GM21367 (cell line): ENCODE data around the gene DIP2A.

ENCODE experiments used
- ATAC-seq: cut with Tn5 transposase; IDR thresholded peaks from one replicate; pipeline ENCODE4 v1.9.1; 2021; ENCODE audit not compliant: unreplicated experiment

Gene DIP2A

GRCh38 chr21:46610018-46610701 lies 151.5 kb downstream of the DIP2A start:
- ATAC-seq: no peak

DNA sequence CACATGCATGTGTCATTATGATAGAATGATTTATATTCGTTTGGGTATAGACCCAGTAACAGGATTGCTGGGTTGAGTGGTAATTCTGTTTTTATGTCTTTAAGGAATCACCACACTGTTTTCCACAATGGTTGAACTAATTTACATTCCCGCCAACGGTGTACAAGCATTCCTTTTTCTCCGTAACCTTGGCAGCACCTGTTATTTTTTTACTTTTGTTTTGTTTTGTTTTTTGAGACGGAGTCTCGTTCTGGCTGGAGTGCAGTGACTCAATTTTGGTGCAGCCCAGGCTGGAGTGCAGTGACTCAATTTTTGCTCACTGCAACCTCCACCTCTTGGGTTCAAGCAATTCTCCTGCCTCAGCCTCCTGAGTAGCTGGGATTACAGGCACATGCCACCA lies 154.7 kb downstream of the DIP2A start:
- no peak for ATAC-seq

DNA sequence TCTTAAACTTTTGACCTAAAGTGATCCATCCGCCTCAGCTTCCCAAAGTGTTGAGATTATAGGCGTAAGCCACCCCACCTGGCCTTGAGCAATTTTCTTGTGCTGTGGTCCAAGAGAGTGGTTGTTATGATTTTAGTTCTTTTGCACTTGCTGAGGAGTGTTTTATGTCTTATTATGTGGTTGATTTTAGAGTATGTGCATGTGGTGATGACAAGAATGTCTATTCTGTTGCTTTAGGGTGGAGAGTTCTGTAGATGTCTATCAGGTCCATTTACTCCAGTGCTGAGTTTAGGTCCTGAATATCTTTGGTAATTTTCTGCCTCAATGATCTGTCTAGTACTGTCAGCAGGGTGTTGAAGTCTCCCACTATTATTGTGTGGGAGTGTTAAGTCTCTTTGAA lies 157.4 kb downstream of the DIP2A start:
- no peak for ATAC-seq

DNA sequence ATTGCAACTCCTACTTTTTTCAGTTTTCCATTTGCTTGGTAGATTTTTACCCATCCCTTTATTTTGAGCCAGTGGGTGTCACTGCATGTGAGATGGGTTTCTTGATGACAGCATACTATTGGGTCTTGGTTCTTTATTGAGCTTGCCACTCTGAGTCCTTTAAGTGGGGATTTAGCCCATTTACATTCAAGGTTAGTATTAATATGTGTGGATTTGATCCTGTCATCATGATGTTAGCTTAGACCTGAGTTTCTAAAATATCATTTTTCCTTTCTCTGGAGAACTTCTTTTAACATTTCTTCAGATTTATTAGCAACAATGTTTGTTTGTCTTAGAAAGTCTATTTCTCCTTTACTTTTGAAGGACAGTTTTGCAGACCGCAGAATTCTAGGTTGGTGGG lies 158.0 kb downstream of the DIP2A start:
- ATAC-seq: no peak

DNA sequence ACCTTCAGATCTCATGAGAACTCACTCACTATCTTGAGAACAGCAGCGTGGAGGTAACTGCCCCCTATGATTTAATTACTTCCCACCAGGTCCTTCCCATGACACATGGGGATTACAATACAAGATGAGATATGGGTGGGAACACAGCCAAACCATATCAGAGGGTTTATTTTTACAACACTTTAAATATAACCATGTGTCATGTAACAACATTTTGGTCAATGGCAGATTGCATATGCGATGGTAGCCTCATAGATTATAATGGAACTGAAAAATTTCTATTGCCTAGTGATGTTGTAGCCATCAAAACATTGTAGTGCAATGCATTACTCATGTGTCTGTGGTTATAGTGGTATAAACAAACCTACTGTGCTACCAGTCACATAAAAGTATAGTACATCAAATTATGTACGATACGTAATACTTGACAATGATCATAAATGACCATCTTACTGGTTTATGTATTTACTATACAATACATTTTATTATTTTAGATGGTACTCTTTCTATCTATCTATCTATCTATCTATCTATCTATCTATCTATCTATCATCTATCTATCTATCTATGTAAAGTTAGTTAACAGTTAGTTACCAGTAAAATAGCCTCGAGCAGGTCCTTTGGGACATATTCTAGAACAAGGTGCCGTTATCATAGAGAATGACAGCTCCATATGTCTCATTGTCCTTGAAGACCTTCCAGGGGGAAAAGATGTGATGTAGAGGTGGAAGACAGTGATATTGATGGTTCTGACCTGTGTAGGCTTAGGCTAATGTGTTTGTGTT lies 158.8 kb downstream of the DIP2A start:
- no peak for ATAC-seq

- ATAC-seq: no peak
Measured at GRCh38 chr21:46618738-46619379, 160.2 kb downstream of the DIP2A start.
